NCI-H187 treated with DMSO at 0.1 percent for 48 hours (cell line): ENCODE results near the gene CHRNG.

Source experiments
- DNase-seq: peaks from one replicate; lab custom pipeline; 2025; lab: John Stamatoyannopoulos, UW

CHRNG gene

GRCh38 chr2:232576995-232577394, 37.5 kb downstream of the CHRNG start:
- no peak for DNase-seq

- no peak for DNase-seq
These were observed 38.3 kb downstream of the CHRNG start for GRCh38 chr2:232577841-232578240.

- DNase-seq, result no peak
These were observed 39.1 kb downstream of the CHRNG start for GRCh38 chr2:232578626-232579025.

- DNase-seq, result no peak
These were observed 41.1 kb downstream of the CHRNG start for GRCh38 chr2:232580648-232580981.

- DNase-seq, result no peak
These were observed 42.2 kb downstream of the CHRNG start for GRCh38 chr2:232581725-232582124.

GRCh38 chr2:232584238-232584637, 44.7 kb downstream of the CHRNG start:
- no peak for DNase-seq

- no peak for DNase-seq
These were observed 47.5 kb downstream of the CHRNG start for GRCh38 chr2:232586943-232587505.

- DNase-seq, result no peak
These were observed 48.0 kb downstream of the CHRNG start for GRCh38 chr2:232587512-232587911.

GRCh38 chr2:232588031-232588430, 48.5 kb downstream of the CHRNG start:
- no peak for DNase-seq

- DNase-seq, result no peak
These were observed 49.4 kb downstream of the CHRNG start for GRCh38 chr2:232588680-232589585.

GRCh38 chr2:232592772-232593395, 53.4 kb downstream of the CHRNG start:
- DNase-seq, result no peak

GRCh38 chr2:232593982-232594381, 54.5 kb downstream of the CHRNG start:
- no peak for DNase-seq
